HTERT RPE-1 (cell line): ENCODE data around the gene MRGPRE.

Source experiments
- in situ Hi-C: fragments of 300-500 bp; cut with MboI; formaldehyde crosslinking; loops from 4 replicates; pipeline ENCODE4 v1.14.3; 2020; ENCODE audit warnings: low sequenced_read_pairs

MRGPRE gene

GRCh38 chr11:3197044-3197695, 35.0 kb downstream of the MRGPRE start:
- in situ Hi-C loops = no loop called here

GRCh38 chr11:3196161-3197043, 35.8 kb downstream of the MRGPRE start:
- in situ Hi-C loops = no loop called here

GRCh38 chr11:3195251-3196160, 36.7 kb downstream of the MRGPRE start:
- in situ Hi-C loops = no loop called here

GRCh38 chr11:3194016-3194816, 38.0 kb downstream of the MRGPRE start:
- in situ Hi-C loops = no loop called here

- in situ Hi-C loops = no loop called here
These were observed 38.7 kb downstream of the MRGPRE start for GRCh38 chr11:3193373-3194015.

GRCh38 chr11:3192511-3193372, 39.5 kb downstream of the MRGPRE start:
- in situ Hi-C loops = no loop called here

GRCh38 chr11:3191586-3192324, 40.5 kb downstream of the MRGPRE start:
- in situ Hi-C loops = no loop called here

- in situ Hi-C loops = no loop called here
These were observed 41.6 kb downstream of the MRGPRE start for GRCh38 chr11:3190600-3190999.

GRCh38 chr11:3189886-3190583, 42.2 kb downstream of the MRGPRE start:
- in situ Hi-C loops = no loop called here

GRCh38 chr11:3189196-3189843, 42.9 kb downstream of the MRGPRE start:
- in situ Hi-C loops = no loop called here

GRCh38 chr11:3188496-3189195, 43.6 kb downstream of the MRGPRE start:
- in situ Hi-C loops = no loop called here

GRCh38 chr11:3186166-3186953, 45.9 kb downstream of the MRGPRE start:
- in situ Hi-C loops = no loop called here

- in situ Hi-C loops = no loop called here
These were observed 47.4 kb downstream of the MRGPRE start for GRCh38 chr11:3184732-3185347.

- in situ Hi-C loops = no loop called here
These were observed 48.7 kb downstream of the MRGPRE start for GRCh38 chr11:3183523-3183922.

- in situ Hi-C loops = no loop called here
These were observed 49.8 kb downstream of the MRGPRE start for GRCh38 chr11:3182462-3182852.
